ENCODE results near the gene RPS2.

The RPS2 gene

DNA sequence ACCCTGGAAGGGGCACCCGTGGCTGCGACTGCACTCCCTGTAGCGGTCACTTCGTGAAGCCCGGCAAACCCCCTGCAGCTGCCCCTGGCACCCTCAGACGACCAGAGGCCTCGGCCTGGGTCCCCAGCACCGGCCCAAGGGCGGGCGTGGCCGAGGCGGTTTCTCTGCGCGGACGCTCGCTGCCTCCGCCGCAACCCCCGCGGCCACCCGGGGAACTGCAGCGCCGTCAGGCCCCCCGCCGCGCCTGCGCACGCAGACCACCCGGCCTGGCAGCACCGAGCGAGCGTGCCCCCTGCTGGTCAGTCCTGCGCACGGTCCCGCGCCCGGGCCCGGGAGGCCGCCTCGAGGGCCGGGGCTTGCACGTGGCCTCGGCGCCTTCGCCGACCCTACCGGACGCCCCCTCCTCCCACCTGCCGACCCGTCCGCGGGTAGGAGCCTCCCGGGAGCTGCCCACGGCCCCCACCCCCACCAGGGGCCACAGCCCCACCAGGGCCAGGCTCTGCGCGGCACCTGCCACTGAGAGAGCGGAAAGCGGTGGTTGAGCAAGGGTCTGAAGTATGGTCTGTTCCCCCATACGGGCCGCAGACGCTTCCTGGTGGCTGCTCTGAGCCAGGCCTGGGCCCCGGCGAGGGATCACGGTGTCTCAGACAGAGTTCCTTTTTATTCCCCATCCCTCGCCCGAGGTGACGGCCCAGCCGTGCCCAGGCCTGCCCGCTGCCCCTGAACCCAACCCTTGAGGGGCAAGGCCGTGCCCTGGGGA, 34.9 kb downstream of the RPS2 start:
- TF ChIP-seq TOX (CRISPR knock-in tag; IDR thresholded peaks at IDR 0.05; ENCODE audit: borderline replicate concordance) (no peak), CSRNP3 (CRISPR knock-in tag; IDR thresholded peaks at IDR 0.05) (no peak), ZNF70 (CRISPR knock-in tag; IDR thresholded peaks at IDR 0.05) (no peak), SNAI2 (CRISPR knock-in tag; IDR thresholded peaks at IDR 0.05) (no peak), RARB (CRISPR knock-in tag; IDR thresholded peaks at IDR 0.05) (no peak), ISL1 (CRISPR knock-in tag; IDR thresholded peaks at IDR 0.05) (no peak), ZFP3 (CRISPR knock-in tag; IDR thresholded peaks at IDR 0.05) (no peak), BACH2 (CRISPR knock-in tag; IDR thresholded peaks at IDR 0.05; ENCODE audit: borderline replicate concordance) (no peak), ESRRG (CRISPR knock-in tag; IDR thresholded peaks at IDR 0.05) (no peak), CSDC2 (CRISPR knock-in tag; IDR thresholded peaks at IDR 0.05) (no peak), ZFP30 (CRISPR knock-in tag; IDR thresholded peaks at IDR 0.05) (no peak), GLIS3 (CRISPR knock-in tag; IDR thresholded peaks at IDR 0.05) (no peak)
- TF ChIP-seq, protein P1, sequence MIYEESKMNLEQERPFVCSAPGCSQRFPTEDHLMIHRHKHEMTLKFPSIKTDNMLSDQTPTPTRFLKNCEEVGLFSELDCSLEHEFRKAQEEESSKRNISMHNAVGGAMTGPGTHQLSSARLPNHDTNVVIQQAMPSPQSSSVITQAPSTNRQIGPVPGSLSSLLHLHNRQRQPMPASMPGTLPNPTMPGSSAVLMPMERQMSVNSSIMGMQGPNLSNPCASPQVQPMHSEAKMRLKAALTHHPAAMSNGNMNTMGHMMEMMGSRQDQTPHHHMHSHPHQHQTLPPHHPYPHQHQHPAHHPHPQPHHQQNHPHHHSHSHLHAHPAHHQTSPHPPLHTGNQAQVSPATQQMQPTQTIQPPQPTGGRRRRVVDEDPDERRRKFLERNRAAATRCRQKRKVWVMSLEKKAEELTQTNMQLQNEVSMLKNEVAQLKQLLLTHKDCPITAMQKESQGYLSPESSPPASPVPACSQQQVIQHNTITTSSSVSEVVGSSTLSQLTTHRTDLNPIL (CRISPR knock-in tag; IDR thresholded peaks at IDR 0.05; ENCODE audit: low read depth), result no peak
- ATAC-seq, result peak; percentile 92

DNA sequence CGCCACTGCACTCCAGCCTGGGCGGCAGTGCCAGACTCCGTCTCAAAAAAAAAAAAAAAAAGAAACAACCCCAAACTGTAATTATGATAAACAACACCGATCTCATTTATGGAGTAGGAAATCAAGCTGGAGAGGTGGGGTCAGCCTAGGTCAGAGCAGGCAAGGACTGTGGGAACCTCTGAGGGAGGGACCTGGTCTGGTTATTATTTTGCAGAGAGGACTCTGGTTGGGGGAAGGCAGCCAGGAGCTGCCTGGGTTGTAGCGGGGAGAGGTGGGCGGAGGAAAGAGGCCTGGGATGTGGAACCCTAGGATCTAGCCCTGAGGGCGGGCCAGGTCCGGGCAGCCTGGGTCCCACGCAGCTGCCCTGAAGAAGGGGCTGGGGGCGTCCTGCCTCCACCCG, 35.5 kb downstream of the RPS2 start:
- peak; percentile 78 for ATAC-seq
- TF ChIP-seq TCF4 (CRISPR knock-in tag; IDR thresholded peaks at IDR 0.05; ENCODE audit: borderline replicate concordance), result no peak
- TF ChIP-seq ESRRG (CRISPR knock-in tag; IDR thresholded peaks at IDR 0.05), result no peak
- no peak for TF ChIP-seq OSR1 (CRISPR knock-in tag; IDR thresholded peaks at IDR 0.05)
- no peak for TF ChIP-seq ZNF565 (CRISPR knock-in tag; conservative IDR thresholded peaks at IDR 0.05; ENCODE audit: low read depth)
- no peak for TF ChIP-seq ZFP3 (CRISPR knock-in tag; IDR thresholded peaks at IDR 0.05)
- TF ChIP-seq CSDC2 (CRISPR knock-in tag; IDR thresholded peaks at IDR 0.05), result no peak
- no peak for TF ChIP-seq ZC3H10 (CRISPR knock-in tag; IDR thresholded peaks at IDR 0.05)
- no peak for TF ChIP-seq TOX (CRISPR knock-in tag; IDR thresholded peaks at IDR 0.05; ENCODE audit: borderline replicate concordance)
- no peak for TF ChIP-seq CSRNP3 (CRISPR knock-in tag; IDR thresholded peaks at IDR 0.05)
- no peak for TF ChIP-seq ZNF8 (CRISPR knock-in tag; IDR thresholded peaks at IDR 0.05)
- no peak for TF ChIP-seq BACH2 (CRISPR knock-in tag; IDR thresholded peaks at IDR 0.05; ENCODE audit: borderline replicate concordance)
- TF ChIP-seq ARNTL (CRISPR knock-in tag; IDR thresholded peaks at IDR 0.05; ENCODE audit: borderline replicate concordance, low read depth), result no peak
- no peak for TF ChIP-seq TSHZ2 (CRISPR knock-in tag; IDR thresholded peaks at IDR 0.05)
- TF ChIP-seq, protein P2, sequence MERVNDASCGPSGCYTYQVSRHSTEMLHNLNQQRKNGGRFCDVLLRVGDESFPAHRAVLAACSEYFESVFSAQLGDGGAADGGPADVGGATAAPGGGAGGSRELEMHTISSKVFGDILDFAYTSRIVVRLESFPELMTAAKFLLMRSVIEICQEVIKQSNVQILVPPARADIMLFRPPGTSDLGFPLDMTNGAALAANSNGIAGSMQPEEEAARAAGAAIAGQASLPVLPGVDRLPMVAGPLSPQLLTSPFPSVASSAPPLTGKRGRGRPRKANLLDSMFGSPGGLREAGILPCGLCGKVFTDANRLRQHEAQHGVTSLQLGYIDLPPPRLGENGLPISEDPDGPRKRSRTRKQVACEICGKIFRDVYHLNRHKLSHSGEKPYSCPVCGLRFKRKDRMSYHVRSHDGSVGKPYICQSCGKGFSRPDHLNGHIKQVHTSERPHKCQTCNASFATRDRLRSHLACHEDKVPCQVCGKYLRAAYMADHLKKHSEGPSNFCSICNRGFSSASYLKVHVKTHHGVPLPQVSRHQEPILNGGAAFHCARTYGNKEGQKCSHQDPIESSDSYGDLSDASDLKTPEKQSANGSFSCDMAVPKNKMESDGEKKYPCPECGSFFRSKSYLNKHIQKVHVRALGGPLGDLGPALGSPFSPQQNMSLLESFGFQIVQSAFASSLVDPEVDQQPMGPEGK (CRISPR knock-in tag; IDR thresholded peaks at IDR 0.05; ENCODE audit: borderline replicate concordance), result no peak
- TF ChIP-seq RARB (CRISPR knock-in tag; IDR thresholded peaks at IDR 0.05), result no peak
- no peak for TF ChIP-seq ZFP30 (CRISPR knock-in tag; IDR thresholded peaks at IDR 0.05)
- no peak for TF ChIP-seq PPARA (CRISPR knock-in tag; IDR thresholded peaks at IDR 0.05; ENCODE audit: borderline replicate concordance)
- no peak for TF ChIP-seq ISL1 (CRISPR knock-in tag; IDR thresholded peaks at IDR 0.05)
- TF ChIP-seq, protein P1 (CRISPR knock-in tag; IDR thresholded peaks at IDR 0.05; ENCODE audit: low read depth), result no peak
- TF ChIP-seq GLIS3 (CRISPR knock-in tag; IDR thresholded peaks at IDR 0.05), result no peak

All from SK-N-SH treated with all-trans-retinoic acid at 6 μM for 48 hours (cell line).